Left renal pelvis (tissue), 4 donors: ENCODE results near the gene ADO. TPM values are rescaled to one million over a fixed set of nuclear protein-coding genes. Genes with fewer than 3 reads are reported as not detected.

ENCODE experiments used
- polyA plus RNA-seq, 4 donors: library from polyadenylated mRNA; unstranded; fragments of 120-200 nt; gene quantifications; one replicate each; pipeline ENCODE4 v1.2.1, GENCODE V29; 2013; ENCODE audit not compliant: insufficient read length in 4 of 4

The ADO gene
- polyA plus RNA-seq, 4 donors: 24.8 to 46.0 (median 34.5) TPM

Other genes with a start within 250 kb of the ADO start
- 10 to 100 TPM in 1 of 4 donors, 1 to 10 TPM in 2, under 1 TPM in 1; 0.93 to 54.8 (median 1.7) TPM for gene EGR2, start 11.6 kb downstream of the ADO start, polyA plus RNA-seq